GM19193 (cell line): ENCODE data around the gene RPS6KC1.

Experiments used
- POLR2A ChIP-seq: IDR thresholded peaks from 4 replicates; pipeline ENCODE4 v1.6.1; 2011; ENCODE audit not compliant: insufficient read depth, insufficient read length; ENCODE audit errors: extremely low read depth

Gene RPS6KC1

DNA sequence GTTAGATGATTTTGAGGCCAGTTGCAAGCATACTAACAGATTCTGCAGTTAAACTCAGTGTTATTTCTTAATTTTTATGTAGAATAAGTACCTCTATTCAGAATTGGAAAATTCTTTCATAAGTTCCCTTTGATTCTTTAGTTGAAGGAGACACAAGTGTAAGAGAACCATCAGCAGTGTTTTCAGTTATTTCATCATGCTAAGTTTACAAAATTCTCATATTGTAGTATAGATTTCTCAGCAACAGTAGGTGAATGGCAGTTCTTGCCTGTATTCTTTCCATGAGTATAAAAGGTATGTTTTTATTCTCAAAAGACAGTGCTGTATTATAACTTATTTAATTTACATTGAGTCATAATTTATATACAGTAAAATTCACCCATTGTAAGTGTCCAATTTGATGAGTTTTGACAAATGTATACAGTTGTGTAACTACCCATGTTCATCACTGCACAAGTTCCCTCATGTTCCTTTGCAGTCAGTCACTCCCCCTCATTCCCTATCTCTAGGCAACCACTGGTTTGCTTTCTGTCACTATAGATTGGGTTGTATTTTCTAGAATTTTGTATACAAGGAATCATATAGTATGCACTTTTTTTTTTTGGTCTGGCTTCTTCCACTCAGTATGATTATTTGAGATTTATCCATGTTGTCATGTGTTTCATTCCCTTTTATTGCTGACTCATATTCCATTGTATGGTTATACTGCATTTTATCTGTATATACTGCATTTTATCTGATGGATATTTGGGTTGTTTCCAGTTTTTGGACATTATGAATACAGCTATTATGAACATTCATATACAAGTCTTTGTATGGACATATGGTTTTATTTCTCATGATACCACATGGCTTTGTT is 3.9 kb downstream of the RPS6KC1 start:
- no peak for TF ChIP-seq POLR2A

DNA sequence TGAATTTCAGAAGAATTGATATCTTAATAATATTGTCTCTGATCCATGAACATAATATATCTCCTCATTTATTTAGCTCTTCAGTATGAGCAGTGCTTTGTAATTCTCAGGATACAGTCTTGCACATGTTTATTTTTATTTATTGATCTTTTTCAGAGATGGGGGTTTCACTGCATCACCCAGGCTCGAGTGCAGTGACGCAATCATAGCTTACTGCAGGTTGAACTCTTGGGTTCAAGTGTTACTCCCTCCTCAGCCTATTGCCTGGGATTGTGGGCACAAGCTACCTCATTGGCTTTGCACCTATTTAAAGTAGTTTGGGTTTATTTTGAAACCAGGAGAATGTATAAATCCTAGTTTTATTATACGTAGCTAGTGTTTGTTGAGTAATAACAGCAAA is 4.7 kb downstream of the RPS6KC1 start:
- no peak for TF ChIP-seq POLR2A

DNA sequence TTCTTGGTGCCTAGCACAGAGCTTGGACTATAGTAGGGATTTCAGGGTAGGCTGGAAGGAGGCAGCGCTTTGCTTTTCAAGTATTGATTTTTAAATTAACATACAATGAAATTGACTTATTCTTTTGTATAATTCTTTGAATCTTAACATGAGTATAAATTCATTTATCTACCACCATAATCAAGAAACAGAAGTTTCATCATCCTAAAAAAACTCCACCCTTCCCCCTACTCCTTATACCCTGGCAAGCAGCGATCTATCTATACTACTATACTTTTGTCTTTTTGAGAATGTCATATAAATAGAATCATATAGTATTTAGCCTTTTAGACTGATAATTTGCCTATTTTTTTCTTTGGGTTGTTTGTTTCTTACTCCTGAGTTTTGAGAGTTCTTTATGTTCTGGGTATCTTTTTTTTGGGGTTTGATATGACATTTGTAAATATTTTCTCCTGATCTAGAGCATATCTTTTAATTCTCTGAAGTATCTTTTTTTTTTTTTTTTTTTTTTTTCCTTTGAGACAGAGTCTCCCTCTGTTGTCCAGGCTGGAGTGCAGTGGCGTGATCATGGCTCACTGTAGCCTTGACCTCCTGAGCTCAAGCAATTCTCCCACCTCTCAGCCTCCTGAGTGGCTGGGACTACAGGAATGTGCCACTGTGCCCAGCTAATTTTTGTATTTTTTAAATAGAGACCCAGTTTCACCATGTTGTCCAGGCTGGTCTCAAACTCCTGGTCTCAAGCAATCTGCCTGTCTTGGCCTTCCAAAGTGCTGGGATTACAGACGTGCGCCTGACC is 6.4 kb downstream of the RPS6KC1 start:
- TF ChIP-seq POLR2A: no peak

DNA sequence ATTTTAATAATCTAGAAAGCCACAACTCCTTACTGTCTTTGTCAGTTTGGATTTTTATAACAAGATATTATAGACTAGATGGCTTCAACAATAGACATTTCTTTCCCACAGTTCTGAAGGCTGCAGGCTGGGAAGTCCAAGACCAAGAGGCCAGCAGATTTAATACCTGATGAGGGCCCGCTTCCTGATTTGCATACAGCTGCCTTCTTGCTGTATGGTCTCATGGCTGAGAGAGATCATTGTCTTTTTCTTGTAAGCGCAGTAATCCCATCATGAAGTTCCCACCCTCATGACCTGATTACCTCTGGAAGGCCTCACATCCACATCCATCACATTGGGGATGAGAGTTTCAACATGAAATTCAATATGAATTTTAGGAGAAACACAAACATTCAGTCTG is 9.8 kb downstream of the RPS6KC1 start:
- TF ChIP-seq POLR2A: no peak

DNA sequence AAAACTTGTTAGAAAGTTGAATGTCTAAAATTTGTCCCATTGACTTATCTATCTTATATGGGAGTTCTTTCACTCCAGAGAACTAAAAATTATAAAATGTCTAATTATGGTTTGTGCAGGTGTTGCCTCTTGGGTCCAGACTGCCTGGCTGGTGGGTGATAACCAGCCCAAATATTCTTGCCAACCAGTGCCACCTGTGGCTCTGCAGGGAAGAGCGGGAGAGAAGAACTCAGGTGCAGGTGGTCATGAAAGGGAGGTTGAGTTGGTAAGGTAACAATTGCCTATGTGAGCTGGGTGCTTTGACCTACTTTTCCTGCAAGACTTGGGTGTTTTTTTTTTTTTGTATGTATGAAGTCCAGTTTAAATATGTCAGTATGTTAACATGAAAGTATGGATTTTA is 10.2 kb downstream of the RPS6KC1 start:
- no peak for TF ChIP-seq POLR2A

DNA sequence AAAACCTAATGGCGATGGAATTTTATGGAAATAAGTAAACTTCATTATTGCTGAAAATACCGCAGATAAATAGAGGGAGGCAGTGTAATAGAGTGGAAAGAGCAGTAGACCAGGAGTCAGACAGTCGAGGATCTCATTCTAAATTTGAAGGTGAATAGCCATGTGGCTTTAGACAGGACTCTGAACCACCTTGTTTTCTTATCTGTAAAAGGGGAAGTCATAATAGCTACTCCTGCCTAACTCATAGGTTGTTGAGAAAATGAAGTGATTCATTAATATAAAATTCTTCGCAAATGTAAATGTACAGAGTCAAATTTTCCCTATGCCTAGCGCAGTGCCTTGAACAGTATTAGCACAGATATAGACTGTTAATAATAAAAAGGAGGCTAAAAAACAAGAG is 14.8 kb downstream of the RPS6KC1 start:
- TF ChIP-seq POLR2A: no peak

DNA sequence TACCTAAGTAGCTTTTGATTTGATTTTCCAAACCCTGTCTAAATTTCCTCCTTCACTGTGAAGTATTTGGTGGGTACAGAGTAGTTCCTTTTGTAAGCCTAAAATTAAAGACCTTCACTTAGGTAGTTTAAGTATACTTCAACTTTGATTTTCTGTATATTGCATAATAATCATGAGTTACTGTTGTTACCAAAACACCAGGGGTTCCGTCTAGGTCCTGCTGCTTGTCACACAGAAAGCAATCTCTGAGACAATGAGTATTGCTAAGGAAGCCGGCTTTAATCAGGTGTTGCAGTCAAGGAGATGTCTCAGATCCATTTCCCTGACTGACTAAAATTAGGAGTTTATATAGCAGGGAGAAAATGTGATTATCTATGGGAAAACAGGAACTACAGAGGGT is 15.3 kb downstream of the RPS6KC1 start:
- TF ChIP-seq POLR2A: no peak

DNA sequence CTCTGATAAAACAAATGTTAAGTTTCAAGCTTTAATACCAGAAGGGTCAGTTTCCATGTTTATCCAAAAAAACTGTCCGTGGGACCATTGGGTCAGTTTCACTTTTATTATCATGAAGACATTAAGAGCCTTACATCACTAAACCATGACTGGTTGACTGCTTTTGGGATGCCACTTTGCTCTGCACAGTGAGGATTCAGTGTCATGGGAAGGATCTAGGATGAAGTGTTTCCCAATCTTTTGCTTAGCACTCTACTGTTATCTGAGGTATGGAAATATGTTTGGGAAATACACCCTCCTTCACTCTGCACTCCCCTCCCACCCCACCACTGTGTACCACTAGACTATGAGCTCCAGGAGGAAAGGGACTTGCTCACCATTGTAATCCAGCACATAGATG is 16.3 kb downstream of the RPS6KC1 start:
- TF ChIP-seq POLR2A: no peak

DNA sequence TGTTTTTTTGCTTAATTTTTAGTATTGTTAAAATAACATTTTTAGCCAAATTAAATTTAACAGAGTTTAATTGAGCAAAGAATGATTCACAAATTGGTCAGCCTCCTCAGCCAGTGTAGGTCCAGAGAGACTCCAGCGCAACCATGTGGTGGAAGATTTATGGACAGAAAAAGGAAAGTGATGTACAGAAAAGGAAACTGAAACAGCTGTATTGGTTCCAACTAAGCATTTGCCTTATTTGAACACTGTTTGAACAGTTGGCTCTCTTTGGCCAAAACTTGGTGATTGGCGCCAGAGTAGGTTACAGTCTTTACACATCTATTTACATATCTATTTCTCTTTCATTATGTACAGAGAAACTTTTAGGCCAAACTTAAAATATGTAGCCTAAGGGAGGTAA is 19.4 kb downstream of the RPS6KC1 start:
- TF ChIP-seq POLR2A: no peak

DNA sequence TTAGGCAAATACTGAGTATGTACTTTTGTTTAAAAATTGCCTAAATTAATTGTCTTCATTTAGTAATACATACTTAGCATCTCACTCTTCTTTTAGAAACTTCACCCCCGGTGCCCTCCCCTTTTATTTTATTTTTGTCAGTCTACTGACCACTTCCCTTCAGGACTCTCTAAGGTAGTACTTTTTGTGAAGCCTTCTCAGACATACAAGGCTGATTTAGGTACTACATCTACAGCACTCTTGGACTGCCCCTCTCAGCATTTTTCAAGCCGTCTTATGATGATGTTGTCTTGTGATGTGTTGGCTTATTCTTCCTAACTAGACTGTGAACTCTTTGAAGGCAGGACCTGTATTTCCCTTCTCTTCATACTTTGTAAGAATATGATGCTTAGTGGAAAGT is 24.7 kb downstream of the RPS6KC1 start:
- no peak for TF ChIP-seq POLR2A

DNA sequence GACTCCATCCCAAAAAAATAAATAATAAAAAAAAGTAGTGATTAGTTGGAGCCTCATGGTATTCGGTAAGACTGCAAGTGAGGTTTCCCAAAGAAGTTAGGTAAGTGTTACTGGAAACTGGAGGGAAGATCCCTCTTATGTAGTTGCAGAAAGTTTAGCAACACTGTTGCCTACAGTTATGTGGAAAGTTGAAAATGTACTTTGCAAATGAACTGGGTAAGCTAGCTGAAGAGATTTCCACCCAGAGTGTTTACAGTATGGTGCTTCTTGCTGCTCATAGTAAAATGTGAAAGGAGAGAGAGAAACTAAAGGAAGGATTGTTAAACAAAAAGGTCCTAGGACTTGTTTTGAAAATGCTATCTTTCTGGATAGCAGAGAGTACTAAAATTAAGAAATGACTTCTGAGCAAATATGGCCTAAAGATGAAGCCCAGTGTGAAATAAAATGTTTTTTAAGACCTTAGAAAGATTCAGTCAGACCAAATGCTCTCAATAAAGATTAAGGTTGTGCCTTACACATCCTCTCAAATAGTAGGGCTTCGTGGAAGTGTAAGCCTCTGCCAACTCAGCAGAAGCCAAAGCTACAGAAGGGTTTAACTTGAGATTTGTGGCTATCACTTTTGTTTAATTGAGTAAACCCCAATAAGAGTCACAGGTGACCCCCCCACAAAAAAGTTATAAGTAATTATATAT is 31.5 kb downstream of the RPS6KC1 start:
- TF ChIP-seq POLR2A: no peak

DNA sequence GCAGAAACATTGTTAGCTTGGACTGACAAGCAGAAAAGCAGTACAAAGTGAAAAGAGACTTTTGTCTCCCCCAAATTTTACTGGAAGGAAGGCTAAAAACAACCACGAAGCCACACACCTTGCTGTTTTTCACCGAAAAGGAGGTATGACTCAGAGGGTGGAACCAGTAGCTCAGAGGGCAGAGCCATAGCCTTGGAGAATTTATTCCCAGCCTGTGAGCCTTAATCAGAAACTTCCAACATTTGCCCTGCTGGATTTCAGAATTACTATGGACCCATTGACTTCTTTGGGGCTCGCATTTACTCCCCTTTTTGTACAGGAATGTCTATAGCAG is 32.0 kb downstream of the RPS6KC1 start:
- TF ChIP-seq POLR2A: no peak

DNA sequence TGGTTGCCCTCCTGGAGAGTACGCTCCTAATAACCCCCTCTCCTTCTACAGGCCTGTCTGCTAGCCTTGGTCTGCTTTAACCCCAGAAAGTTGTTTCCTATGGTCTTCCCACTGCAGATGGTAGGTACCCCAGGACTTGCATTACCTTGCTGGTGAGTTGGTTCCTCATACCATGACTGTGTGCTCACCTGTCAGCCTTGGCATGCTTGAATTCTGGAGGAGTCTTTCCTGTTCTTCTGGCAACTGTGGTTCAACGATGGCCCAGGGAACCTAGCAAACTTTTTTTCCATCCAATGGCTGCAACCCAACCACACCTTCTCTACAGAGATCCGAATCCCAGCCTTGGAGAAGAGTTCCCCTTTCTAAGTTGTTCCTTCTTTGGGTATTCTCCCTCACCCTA is 36.9 kb downstream of the RPS6KC1 start:
- TF ChIP-seq POLR2A: no peak

DNA sequence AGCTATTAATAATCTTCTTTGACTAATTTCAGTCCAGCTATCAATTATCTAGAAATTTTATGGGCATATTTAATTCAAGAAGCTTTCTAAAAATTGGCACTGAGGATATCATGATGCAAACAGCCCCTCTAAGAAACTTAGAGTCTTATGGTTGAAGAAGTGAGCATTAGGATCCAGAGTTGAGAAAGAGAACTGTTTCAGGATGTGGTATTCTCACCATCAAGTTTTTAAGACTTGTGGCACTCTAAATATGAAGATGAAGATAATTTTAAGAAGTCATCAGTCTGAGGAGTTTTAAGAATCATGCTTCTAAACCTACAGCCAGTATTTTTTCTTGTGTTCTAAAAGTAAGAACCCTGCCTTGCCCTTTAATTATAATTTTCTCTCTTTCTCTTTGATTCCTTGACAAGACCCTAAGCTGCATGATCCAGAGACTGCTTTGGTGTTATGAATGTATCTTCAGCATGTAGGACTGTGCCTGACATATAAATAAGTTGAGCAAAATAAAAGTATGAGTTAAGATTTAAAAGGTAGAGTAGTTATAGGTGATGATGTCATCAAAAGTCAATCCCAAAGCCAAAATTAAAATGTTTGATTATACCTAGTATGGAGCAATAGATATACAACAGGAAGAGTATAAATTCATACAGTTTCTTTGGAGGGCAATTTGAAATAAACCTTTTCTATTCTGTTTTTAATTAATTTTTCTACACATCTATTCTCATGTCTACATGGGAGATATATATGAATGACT is 39.1 kb downstream of the RPS6KC1 start:
- no peak for TF ChIP-seq POLR2A

DNA sequence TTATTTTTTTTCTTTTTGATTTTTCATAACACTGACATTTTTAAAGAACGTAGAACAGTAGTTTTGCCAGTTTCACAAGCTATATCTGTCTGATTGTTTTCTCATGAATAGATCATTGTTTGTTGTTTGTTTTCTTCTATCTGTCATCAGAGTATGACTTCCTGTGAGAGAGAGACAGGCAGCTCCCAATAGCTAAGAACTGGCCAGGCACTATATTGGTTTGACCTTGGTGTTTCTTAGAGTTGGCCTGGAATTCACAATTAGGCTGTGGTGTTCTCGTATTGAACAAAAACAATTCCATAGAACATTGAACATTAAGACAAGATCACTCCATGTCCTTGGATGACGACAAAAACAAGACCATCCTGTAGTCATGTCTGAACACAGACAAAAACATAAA is 43.4 kb downstream of the RPS6KC1 start:
- no peak for TF ChIP-seq POLR2A

DNA sequence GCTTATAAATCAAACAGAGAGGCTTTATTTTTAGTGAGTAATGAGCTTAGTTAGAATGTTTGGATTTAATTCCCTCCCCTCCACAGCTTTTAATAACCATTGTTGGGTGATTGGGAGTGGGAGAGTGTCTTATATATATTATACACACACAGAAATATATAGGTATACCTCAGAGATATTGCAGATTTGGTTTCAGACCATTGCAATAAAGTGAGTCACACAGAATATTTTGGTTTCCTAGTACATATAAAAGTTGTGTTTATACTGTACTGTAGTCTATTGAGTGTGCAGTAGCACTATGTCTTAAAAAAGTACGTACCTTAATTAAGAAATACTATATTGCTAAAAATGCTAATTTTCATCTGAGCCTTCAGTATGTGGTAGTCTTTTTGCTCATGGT is 44.4 kb downstream of the RPS6KC1 start:
- no peak for TF ChIP-seq POLR2A
